ENCODE measurements around the gene IQSEC1. TPM values are rescaled to one million over a fixed set of nuclear protein-coding genes. Genes with fewer than 3 reads are reported as not detected.

Gene IQSEC1
- total and polyA plus RNA-seq, 10 of the 15 experiments (the other 5 are each of a cell fraction or from before 2014, with no cell fraction given), result 0.92 to 55.2 (median 8.5) TPM

- TF ChIP-seq MTA3 (IDR thresholded peaks at IDR 0.05; ENCODE audit: borderline replicate concordance, low read length) (peak; percentile 47; the same call in 1 of the 2 replicates), IKZF2 (IDR thresholded peaks at IDR 0.05) (peak; percentile 20 to 21; a peak in 1 of 4 replicates), CBX5 (IDR thresholded peaks at IDR 0.05; ENCODE audit: low read depth) (peak; percentile 71; the same call in 1 of the 2 replicates), PAX5 (IDR thresholded peaks at IDR 0.05; ENCODE audit: borderline replicate concordance, low read depth, low read length) (peak; percentile 72; the same call in 1 of the 2 replicates), NR2F1 (conservative IDR thresholded peaks at IDR 0.05) (0 out of 2 replicates have a peak, but pooled peaks have one; percentile 35)
Measured at GRCh38 chr3:13083898-13084297, 10.7 kb upstream of the IQSEC1 start (continued).

- TF ChIP-seq RB1 (IDR thresholded peaks at IDR 0.05; ENCODE audit: borderline replicate concordance) (no peak), BACH1 (IDR thresholded peaks at IDR 0.05; ENCODE audit: borderline replicate concordance) (no peak), NRF1 (conservative IDR thresholded peaks at IDR 0.05; ENCODE audit: low read depth, low read length) (no peak), HCFC1 (IDR thresholded peaks at IDR 0.05; ENCODE audit: low read length) (no peak)
- H3K27ac ChIP-seq (ENCODE audit: control insufficient read depth, insufficient read depth), result peak overlapping the region; percentile 22; the same call in 1 of the 2 replicates
- BruUV-seq (replicated peaks), result no TSS peak
- intact Hi-C loops (cut with micrococcal nuclease; ENCODE audit: unreplicated experiment), result no loop called here
- no peak overlapping the region for H3K9ac ChIP-seq (ENCODE audit: control insufficient read depth, insufficient read depth, low read length)
- SMC1A ChIA-PET (ENCODE audit: uncharacterized antibody, unreplicated experiment), result interaction anchor here (0.9 to 1.3 kb wide), 3 partner anchors 9 to 43 kb away, joined by 3 to 4 read pairs (median 3); no protein-coding TSS in a partner anchor
- CTCF ChIA-PET, result interaction anchor here (1.2 to 2.4 kb wide), 4 partner anchors 9 to 369 kb away, joined by 3 to 16 read pairs (median 10); no protein-coding TSS in a partner anchor
- no peak overlapping the region for H3K4me3 ChIP-seq
- no peak for ATAC-seq
- in situ Hi-C loops (cut with MboI), result no loop called here
- no peaks in the 10 kb centered on the region for H3K27me3 ChIP-seq (replicated peaks in 1 of 2; ENCODE audit: control insufficient read depth in 2 of 2, insufficient read depth in 2 of 2, low read length in 1 of 2)
- H4K20me1 ChIP-seq (ENCODE audit: control insufficient read depth, insufficient read depth), result no peaks in the 10 kb centered on the region
- no peak overlapping the region for H2AFZ ChIP-seq (ENCODE audit: control insufficient read depth, low read depth, low read length)
- peaks cover 46% of the 10 kb centered on the region for H3K4me1 ChIP-seq (ENCODE audit: control insufficient read depth, insufficient read depth, low read length)
- no peak for FAIRE-seq
- POLR2A ChIA-PET, result interaction anchor here (1.1 kb wide), 1 partner anchor 61 kb away, joined by 6 read pairs; no protein-coding TSS in a partner anchor
- RAD21 ChIA-PET (ENCODE audit: unreplicated experiment), result interaction anchor here (1.3 to 1.7 kb wide), 4 partner anchors 9 to 115 kb away, joined by 3 to 5 read pairs (median 4); no protein-coding TSS in a partner anchor
- H3K36me3 ChIP-seq (ENCODE audit: control insufficient read depth in 2 of 2, insufficient read depth in 2 of 2, low read length in 1 of 2), result no peaks in the 10 kb centered on the region
- WGBS (ENCODE audit: insufficient coverage, insufficient replicate concordance, low lambda C conversion rate, missing lambda C conversion rate), result 74% methylated on average over 6 of the region's 6 CpGs
- H3K9me3 ChIP-seq (replicated peaks; ENCODE audit: control insufficient read depth, insufficient read depth, low read length), result no peaks in the 10 kb centered on the region
- no peak for DNase-seq (ENCODE audit: low read depth, low spot score)
- no peak overlapping the region for H3K4me2 ChIP-seq (ENCODE audit: control insufficient read depth, insufficient read depth)
- no peaks in the 10 kb centered on the region for H3K79me2 ChIP-seq (ENCODE audit: control insufficient read depth, insufficient read depth, low read length)
Measured at GRCh38 chr3:13083254-13083653, 10.0 kb upstream of the IQSEC1 start.

All from GM12878 (cell line).